HG02610 (cell line): Measurements from ENCODE around the gene NPPC.
"Not testable (repeated sequence)": the region's sequence is repeated elsewhere in the genome, so short reads cannot be mapped to it uniquely, and the experiment has no call there.

ENCODE experiments used
- ATAC-seq: cut with Tn5 transposase; IDR thresholded peaks from one replicate; pipeline ENCODE4 v1.9.1; 2021; ENCODE audit warnings: mild to moderate bottlenecking, moderate library complexity; ENCODE audit not compliant: unreplicated experiment

Gene NPPC

GRCh38 chr2:231922311-231923009, 3.7 kb downstream of the NPPC start:
- no peak for ATAC-seq

- no peak for ATAC-seq
These were observed 5.4 kb downstream of the NPPC start for GRCh38 chr2:231920795-231921194.

GRCh38 chr2:231920366-231920765, 5.8 kb downstream of the NPPC start:
- no peak for ATAC-seq

GRCh38 chr2:231919341-231920035, 6.7 kb downstream of the NPPC start:
- no peak for ATAC-seq

- no peak for ATAC-seq
These were observed 7.5 kb downstream of the NPPC start for GRCh38 chr2:231918501-231919330.

- no peak for ATAC-seq
These were observed 8.7 kb downstream of the NPPC start for GRCh38 chr2:231917280-231918066.

GRCh38 chr2:231914077-231914690, 12.0 kb downstream of the NPPC start:
- ATAC-seq: no peak

- no peak for ATAC-seq
These were observed 14.8 kb downstream of the NPPC start for GRCh38 chr2:231911381-231911780.

- ATAC-seq: no peak
These were observed 15.4 kb downstream of the NPPC start for GRCh38 chr2:231910771-231911170.

- not testable (repeated sequence) for ATAC-seq
These were observed 16.0 kb downstream of the NPPC start for GRCh38 chr2:231910161-231910560.

- no peak for ATAC-seq
These were observed 16.6 kb downstream of the NPPC start for GRCh38 chr2:231909631-231910030.

- no peak for ATAC-seq
These were observed 17.6 kb downstream of the NPPC start for GRCh38 chr2:231908584-231908983.

GRCh38 chr2:231907765-231908164, 18.4 kb downstream of the NPPC start:
- no peak for ATAC-seq

GRCh38 chr2:231905026-231905425, 21.2 kb downstream of the NPPC start:
- no peak for ATAC-seq

GRCh38 chr2:231904161-231904611, 22.0 kb downstream of the NPPC start:
- ATAC-seq: no peak

GRCh38 chr2:231902598-231902997, 23.6 kb downstream of the NPPC start:
- ATAC-seq: no peak

GRCh38 chr2:231900972-231901371, 25.2 kb downstream of the NPPC start:
- no peak for ATAC-seq

- no peak for ATAC-seq
These were observed 25.7 kb downstream of the NPPC start for GRCh38 chr2:231900486-231900942.

- no peak for ATAC-seq
These were observed 31.4 kb downstream of the NPPC start for GRCh38 chr2:231894566-231895380.
